Caco-2 (cell line): ENCODE results near the gene PIRT. TPM values are rescaled to one million over a fixed set of nuclear protein-coding genes. Genes with fewer than 3 reads are reported as not detected.

Experiments
- BruUV-seq: library from RNA; stranded (reverse); fragments of 400-500 nt; replicated peaks from 2 replicates; lab custom pipeline; 2021; lab: Mats Ljungman, UMichigan
- CTCF ChIA-PET: fragments of 300-600 bp; sonication (Branson Sonifier 250); formaldehyde crosslinking; loops from one replicate; lab custom pipeline; 2022; ENCODE audit warnings: antibody characterized with exemption; lab: Charles Lee
- POLR2A ChIA-PET: fragments of 300-600 bp; sonication (Branson Sonifier 250); formaldehyde crosslinking; loops from one replicate; lab custom pipeline; 2022; ENCODE audit warnings: antibody characterized with exemption; lab: Charles Lee
- DNase-seq, 2 experiments: peaks; one replicate each; pipeline versions ENCODE4 v3.0.0 to v3.0.0-alpha.2; 2020 to 2022
- H3K27me3 ChIP-seq: replicated peaks from 2 replicates; pipeline ENCODE4 v1.6.0; 2011; ENCODE audit warnings: low read length; ENCODE audit not compliant: control insufficient read depth, insufficient read depth
- H3K36me3 ChIP-seq: 2 replicates; pipeline ENCODE4 v1.5.1; 2011; ENCODE audit warnings: low read length; ENCODE audit not compliant: control insufficient read depth, insufficient read depth
- H3K4me1 ChIP-seq: fragments of 250-450 bp; sonication (Bioruptor Pico); 2 replicates; pipeline ENCODE4 v1.5.1; 2020; ENCODE audit warnings: mild to moderate bottlenecking
- H3K4me3 ChIP-seq: 2 replicates; pipeline ENCODE4 v1.5.1; 2011; ENCODE audit warnings: low read depth, mild to moderate bottlenecking, control low read depth, low read length
- H3K9me3 ChIP-seq: fragments of 250-450 bp; sonication (Bioruptor Pico); 2 replicates; pipeline ENCODE4 v1.5.1; 2020; ENCODE audit warnings: mild to moderate bottlenecking, moderate library complexity
- H3K27ac Mint-ChIP-seq: one replicate; pipeline ENCODE4 v1.8.0; 2022; ENCODE audit warnings: mixed read lengths; ENCODE audit not compliant: unreplicated experiment
- H3K27me3 Mint-ChIP-seq: one replicate; pipeline ENCODE4 v1.8.0; 2022; ENCODE audit warnings: mixed read lengths; ENCODE audit not compliant: insufficient read depth, unreplicated experiment
- H3K36me3 Mint-ChIP-seq: one replicate; pipeline ENCODE4 v1.8.0; 2022; ENCODE audit warnings: mild to moderate bottlenecking, mixed read lengths; ENCODE audit not compliant: insufficient read depth, unreplicated experiment
- H3K4me1 Mint-ChIP-seq: one replicate; pipeline ENCODE4 v1.8.0; 2022; ENCODE audit warnings: low read depth, mixed read lengths; ENCODE audit not compliant: unreplicated experiment
- H3K4me3 Mint-ChIP-seq: one replicate; pipeline ENCODE4 v1.8.0; 2022; ENCODE audit warnings: mild to moderate bottlenecking, moderate library complexity, mixed read lengths; ENCODE audit not compliant: unreplicated experiment
- H3K9me3 Mint-ChIP-seq: one replicate; pipeline ENCODE4 v1.8.0; 2022; ENCODE audit warnings: mixed read lengths; ENCODE audit not compliant: unreplicated experiment
- CTCF ChIP-seq, 2 experiments: fragments of 200-600 bp in 1 of 2; IDR thresholded peaks; 1 replicate in 1 of 2; 2 replicates in 1 of 2; pipeline versions ENCODE4 v1.5.1 to v1.8.0; 2011 to 2022; ENCODE audit warnings: antibody characterized with exemption in 1 of 2, control low read depth in 1 of 2, inconsistent platforms in 1 of 2, low read depth in 1 of 2, low read length in 1 of 2, mild to moderate bottlenecking in 1 of 2, moderate library complexity in 1 of 2; ENCODE audit not compliant: insufficient read depth in 1 of 2, severe bottlenecking in 1 of 2, unreplicated experiment in 1 of 2
- intact Hi-C: fragments of 100-400 bp; cut with micrococcal nuclease; formaldehyde crosslinking; loops from one replicate; pipeline ENCODE4 v1.10.0; 2022; ENCODE audit not compliant: unreplicated experiment
- total RNA-seq: library from RNA; stranded (reverse); gene quantifications from 2 replicates; pipeline ENCODE4 v1.2.3, GENCODE V29; 2022

The PIRT gene
- total RNA-seq, 1 experiment from 2014 or later = not detected

- DNase-seq = peak; percentile 61 to 67
- no peaks in the 10 kb centered on the region for H3K9me3 ChIP-seq
- H3K4me1 ChIP-seq = peaks cover 3% of the 10 kb centered on the region; the same call in 1 of the 2 replicates
- Mint-ChIP-seq H3K4me1 (peaks cover 16% of the 10 kb centered on the region), H3K27ac (peak overlapping the region; percentile 75), H3K27me3 (no peaks in the 10 kb centered on the region), H3K4me3 (peak overlapping the region; percentile 93), H3K36me3 (no peaks in the 10 kb centered on the region), H3K9me3 (peaks cover 10% of the 10 kb centered on the region)
- peak overlapping the region; percentile 40 for H3K4me3 ChIP-seq
- TF ChIP-seq CTCF (IDR thresholded peaks at IDR 0.05; ENCODE audit: insufficient read depth in 1 of 2, low read depth in 1 of 2, low read length in 1 of 2, severe bottlenecking in 1 of 2, unreplicated experiment in 1 of 2) = peak; percentile 69 to 73
- POLR2A ChIA-PET = interaction anchor here (0.6 to 0.7 kb wide), 4 partner anchors 65 to 107 kb away, joined by 3 to 5 read pairs (median 4); no protein-coding TSS in a partner anchor
- no peaks in the 10 kb centered on the region for H3K36me3 ChIP-seq
- intact Hi-C loops = loop anchor here (1.0 to 5.0 kb wide), 4 partner anchors 88 to 198 kb away; partner anchors contain the start of genes ADPRM and SCO1
- no peaks in the 10 kb centered on the region for H3K27me3 ChIP-seq
- no TSS peak for BruUV-seq
- CTCF ChIA-PET = interaction anchor here (0.7 to 3.5 kb wide), 8 partner anchors 13 to 799 kb away, joined by 3 to 35 read pairs (median 4); no protein-coding TSS in a partner anchor
These were observed 6.9 kb upstream of the PIRT start for GRCh38 chr17:10844621-10845387.

- no peak overlapping the region for H3K4me3 ChIP-seq
- peak in 1 of 2 experiments; percentile 3 for DNase-seq
- Mint-ChIP-seq H3K27ac (peak overlapping the region; percentile 38), H3K27me3 (no peaks in the 10 kb centered on the region), H3K4me1 (peaks cover 16% of the 10 kb centered on the region), H3K36me3 (no peaks in the 10 kb centered on the region), H3K4me3 (peak overlapping the region; percentile 93), H3K9me3 (peaks cover 10% of the 10 kb centered on the region)
- intact Hi-C loops = loop anchor here (5.0 kb wide), 1 partner anchor 87 kb away; no protein-coding TSS in a partner anchor
- BruUV-seq = no TSS peak
- H3K27me3 ChIP-seq = no peaks in the 10 kb centered on the region
- CTCF ChIA-PET = interaction anchor here (3.5 kb wide), 1 partner anchor 107 kb away, joined by 35 read pairs; no protein-coding TSS in a partner anchor
- POLR2A ChIA-PET = no interaction called here
- no peaks in the 10 kb centered on the region for H3K9me3 ChIP-seq
- TF ChIP-seq CTCF (IDR thresholded peaks at IDR 0.05; ENCODE audit: insufficient read depth in 1 of 2, low read depth in 1 of 2, low read length in 1 of 2, severe bottlenecking in 1 of 2, unreplicated experiment in 1 of 2) = no peak
- no peaks in the 10 kb centered on the region for H3K36me3 ChIP-seq
- H3K4me1 ChIP-seq = peaks cover 3% of the 10 kb centered on the region; the same call in 1 of the 2 replicates
These were observed 5.9 kb upstream of the PIRT start for GRCh38 chr17:10843811-10844210.

GRCh38 chr17:10842658-10843057 lies 4.8 kb upstream of the PIRT start:
- peaks cover 16% of the 10 kb centered on the region for H3K4me1 Mint-ChIP-seq
- ChIA-PET POLR2A (no interaction called here), CTCF (interaction anchor here (3.5 kb wide), 1 partner anchor 105 kb away, joined by 35 read pairs; no protein-coding TSS in a partner anchor)
- H3K9me3 Mint-ChIP-seq = peaks cover 10% of the 10 kb centered on the region
- no peak for TF ChIP-seq CTCF (IDR thresholded peaks at IDR 0.05; ENCODE audit: insufficient read depth in 1 of 2, low read depth in 1 of 2, low read length in 1 of 2, severe bottlenecking in 1 of 2, unreplicated experiment in 1 of 2)
- no peak overlapping the region for H3K4me3 ChIP-seq
- H3K27me3 ChIP-seq = no peaks in the 10 kb centered on the region
- H3K27me3 Mint-ChIP-seq = no peaks in the 10 kb centered on the region
- H3K4me1 ChIP-seq = peaks cover 3% of the 10 kb centered on the region; the same call in 1 of the 2 replicates
- no peak for DNase-seq
- no peaks in the 10 kb centered on the region for H3K36me3 Mint-ChIP-seq
- intact Hi-C loops = loop anchor here (5.0 kb wide), 1 partner anchor 85 kb away; no protein-coding TSS in a partner anchor
- H3K9me3 ChIP-seq = no peaks in the 10 kb centered on the region
- H3K4me3 Mint-ChIP-seq = no peak overlapping the region
- H3K36me3 ChIP-seq = no peaks in the 10 kb centered on the region
- no peak overlapping the region for H3K27ac Mint-ChIP-seq
- no TSS peak for BruUV-seq
